ENCODE data around the gene ATMIN.

Gene ATMIN, protein sequence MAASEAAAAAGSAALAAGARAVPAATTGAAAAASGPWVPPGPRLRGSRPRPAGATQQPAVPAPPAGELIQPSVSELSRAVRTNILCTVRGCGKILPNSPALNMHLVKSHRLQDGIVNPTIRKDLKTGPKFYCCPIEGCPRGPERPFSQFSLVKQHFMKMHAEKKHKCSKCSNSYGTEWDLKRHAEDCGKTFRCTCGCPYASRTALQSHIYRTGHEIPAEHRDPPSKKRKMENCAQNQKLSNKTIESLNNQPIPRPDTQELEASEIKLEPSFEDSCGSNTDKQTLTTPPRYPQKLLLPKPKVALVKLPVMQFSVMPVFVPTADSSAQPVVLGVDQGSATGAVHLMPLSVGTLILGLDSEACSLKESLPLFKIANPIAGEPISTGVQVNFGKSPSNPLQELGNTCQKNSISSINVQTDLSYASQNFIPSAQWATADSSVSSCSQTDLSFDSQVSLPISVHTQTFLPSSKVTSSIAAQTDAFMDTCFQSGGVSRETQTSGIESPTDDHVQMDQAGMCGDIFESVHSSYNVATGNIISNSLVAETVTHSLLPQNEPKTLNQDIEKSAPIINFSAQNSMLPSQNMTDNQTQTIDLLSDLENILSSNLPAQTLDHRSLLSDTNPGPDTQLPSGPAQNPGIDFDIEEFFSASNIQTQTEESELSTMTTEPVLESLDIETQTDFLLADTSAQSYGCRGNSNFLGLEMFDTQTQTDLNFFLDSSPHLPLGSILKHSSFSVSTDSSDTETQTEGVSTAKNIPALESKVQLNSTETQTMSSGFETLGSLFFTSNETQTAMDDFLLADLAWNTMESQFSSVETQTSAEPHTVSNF

DNA sequence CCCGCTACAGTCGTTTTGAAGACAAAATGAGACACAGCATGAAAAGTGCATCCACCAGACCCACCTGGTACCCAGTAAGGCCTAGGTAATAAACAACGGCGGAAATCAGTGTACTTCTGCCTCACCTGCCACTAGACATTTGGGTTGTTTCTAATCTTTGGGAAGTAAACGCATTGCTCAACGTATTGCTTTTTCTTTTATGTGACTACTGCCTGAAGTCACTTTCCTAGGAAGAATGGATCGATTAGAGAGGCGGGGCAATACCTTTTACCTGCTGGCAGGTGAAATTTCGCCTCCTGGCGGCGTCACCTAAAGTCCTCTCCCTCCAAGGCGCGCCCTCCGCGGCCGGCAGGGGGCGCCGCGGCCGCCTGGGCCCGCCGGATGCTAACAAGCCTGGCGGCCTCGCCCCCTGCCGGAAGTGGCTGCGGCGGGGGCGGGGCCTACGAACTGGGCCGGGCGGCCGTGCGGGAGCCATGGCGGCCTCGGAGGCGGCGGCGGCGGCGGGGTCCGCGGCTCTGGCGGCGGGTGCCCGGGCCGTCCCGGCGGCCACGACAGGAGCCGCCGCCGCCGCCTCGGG lies at the start of gene ATMIN:
TSS of gene ATMIN (plus strand) at position 445 of the 577 bp plus-strand sequence. CDS start at position 474, 29 bp downstream.
- Histone ChIP-seq H3K79me2 (ENCODE audit: insufficient read depth, low read length) (peaks cover 37% of the 10 kb centered on the region), H3K4me2 (ENCODE audit: low read depth, low read length, poor library complexity, severe bottlenecking) (peak within 1 kb of the TSS; percentile 88), H3K27me3 (ENCODE audit: insufficient read depth, low read length, poor library complexity, severe bottlenecking) (no peaks in the 10 kb centered on the region), H3K9me3 (ENCODE audit: insufficient read depth, low read depth, low read length) (no peaks in the 10 kb centered on the region), H3K9ac (ENCODE audit: low read depth, low read length, poor library complexity, severe bottlenecking) (peak within 1 kb of the TSS; percentile 78), H3F3A (ENCODE audit: low read depth) (no peaks in the 10 kb centered on the region), H3K4me3 (ENCODE audit: low read length, poor library complexity, severe bottlenecking) (peak within 1 kb of the TSS; percentile 91), H3K9me2 (replicated peaks; ENCODE audit: low read depth, low read length) (no peaks in the 10 kb centered on the region), H3K36me3 (ENCODE audit: insufficient read depth, low read length) (peaks cover 3% of the 10 kb centered on the region; the same call in 1 of the 2 replicates), H4K20me1 (ENCODE audit: insufficient read depth, low read length, poor library complexity, severe bottlenecking) (peaks cover 16% of the 10 kb centered on the region), H2AFZ (ENCODE audit: low read length) (peak within 1 kb of the TSS; percentile 74), H3K4me1 (ENCODE audit: insufficient read depth, low read length, poor library complexity, severe bottlenecking) (peaks cover 35% of the 10 kb centered on the region)
- TF ChIP-seq EZH2phosphoT487 (IDR thresholded peaks at IDR 0.05; ENCODE audit: borderline replicate concordance), result no peak
- TF ChIP-seq, protein P1, sequence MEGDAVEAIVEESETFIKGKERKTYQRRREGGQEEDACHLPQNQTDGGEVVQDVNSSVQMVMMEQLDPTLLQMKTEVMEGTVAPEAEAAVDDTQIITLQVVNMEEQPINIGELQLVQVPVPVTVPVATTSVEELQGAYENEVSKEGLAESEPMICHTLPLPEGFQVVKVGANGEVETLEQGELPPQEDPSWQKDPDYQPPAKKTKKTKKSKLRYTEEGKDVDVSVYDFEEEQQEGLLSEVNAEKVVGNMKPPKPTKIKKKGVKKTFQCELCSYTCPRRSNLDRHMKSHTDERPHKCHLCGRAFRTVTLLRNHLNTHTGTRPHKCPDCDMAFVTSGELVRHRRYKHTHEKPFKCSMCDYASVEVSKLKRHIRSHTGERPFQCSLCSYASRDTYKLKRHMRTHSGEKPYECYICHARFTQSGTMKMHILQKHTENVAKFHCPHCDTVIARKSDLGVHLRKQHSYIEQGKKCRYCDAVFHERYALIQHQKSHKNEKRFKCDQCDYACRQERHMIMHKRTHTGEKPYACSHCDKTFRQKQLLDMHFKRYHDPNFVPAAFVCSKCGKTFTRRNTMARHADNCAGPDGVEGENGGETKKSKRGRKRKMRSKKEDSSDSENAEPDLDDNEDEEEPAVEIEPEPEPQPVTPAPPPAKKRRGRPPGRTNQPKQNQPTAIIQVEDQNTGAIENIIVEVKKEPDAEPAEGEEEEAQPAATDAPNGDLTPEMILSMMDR (conservative IDR thresholded peaks at IDR 0.05; ENCODE audit: low read length), result peak; percentile 91

DNA sequence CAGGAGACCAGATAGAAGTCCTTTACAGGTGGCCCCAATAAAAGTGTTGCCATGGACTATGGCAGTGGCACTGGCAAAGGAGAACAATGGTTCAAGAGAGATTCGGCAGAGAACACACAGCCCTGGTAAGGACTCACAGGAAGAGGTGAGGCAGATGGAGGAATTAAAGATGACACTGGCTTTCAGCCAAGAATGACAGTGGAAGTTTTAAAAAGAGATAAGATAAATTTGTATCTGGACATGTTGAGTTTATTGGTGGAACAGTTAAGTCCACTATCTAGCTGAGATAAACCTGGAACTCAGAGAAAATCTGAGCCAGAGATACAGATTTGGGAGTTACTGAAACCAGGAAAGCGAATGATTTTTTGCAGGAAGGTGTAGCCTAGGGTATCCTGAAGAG lies 49.1 kb upstream of the ATMIN start:
- H3F3A ChIP-seq (ENCODE audit: low read depth), result no peaks in the 10 kb centered on the region
- no peak overlapping the region for H3K9ac ChIP-seq (ENCODE audit: low read depth, low read length, poor library complexity, severe bottlenecking)
- TF ChIP-seq EZH2phosphoT487 (IDR thresholded peaks at IDR 0.05; ENCODE audit: borderline replicate concordance), result no peak
- TF ChIP-seq, protein P1 (conservative IDR thresholded peaks at IDR 0.05; ENCODE audit: low read length), result no peak
- H3K9me3 ChIP-seq (ENCODE audit: insufficient read depth, low read depth, low read length), result no peaks in the 10 kb centered on the region
- H2AFZ ChIP-seq (ENCODE audit: low read length), result no peak overlapping the region
- no peak overlapping the region for H3K4me3 ChIP-seq (ENCODE audit: low read length, poor library complexity, severe bottlenecking)
- peaks cover 17% of the 10 kb centered on the region; the same call in 1 of the 2 replicates for H3K36me3 ChIP-seq (ENCODE audit: insufficient read depth, low read length)
- H4K20me1 ChIP-seq (ENCODE audit: insufficient read depth, low read length, poor library complexity, severe bottlenecking), result peaks cover 6% of the 10 kb centered on the region
- H3K9me2 ChIP-seq (replicated peaks; ENCODE audit: low read depth, low read length), result no peaks in the 10 kb centered on the region
- peaks cover 75% of the 10 kb centered on the region for H3K79me2 ChIP-seq (ENCODE audit: insufficient read depth, low read length)
- H3K4me2 ChIP-seq (ENCODE audit: low read depth, low read length, poor library complexity, severe bottlenecking), result no peak overlapping the region
- H3K27me3 ChIP-seq (ENCODE audit: insufficient read depth, low read length, poor library complexity, severe bottlenecking), result no peaks in the 10 kb centered on the region
- peaks cover 10% of the 10 kb centered on the region for H3K4me1 ChIP-seq (ENCODE audit: insufficient read depth, low read length, poor library complexity, severe bottlenecking)

DNA sequence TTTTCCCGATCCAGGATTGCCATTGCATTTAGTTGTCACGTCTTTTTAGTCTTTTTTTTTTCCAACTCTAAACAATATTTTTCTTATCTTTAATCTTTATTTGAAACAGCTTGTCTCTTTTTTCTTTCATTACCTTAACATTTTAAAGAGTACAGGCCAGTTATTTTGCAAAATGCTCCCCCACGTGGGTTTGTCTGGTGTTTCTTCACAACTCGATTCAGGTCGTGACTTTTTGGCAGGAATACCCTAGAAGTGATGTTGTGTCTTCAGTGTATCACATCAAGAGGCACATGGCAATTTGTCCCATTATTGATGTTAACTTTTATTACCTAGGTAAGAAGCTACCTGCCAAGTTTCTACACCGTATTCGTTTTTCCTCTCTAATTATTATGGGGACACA lies 46.9 kb upstream of the ATMIN start:
- H4K20me1 ChIP-seq (ENCODE audit: insufficient read depth, low read length, poor library complexity, severe bottlenecking), result peaks cover 3% of the 10 kb centered on the region
- peaks cover 23% of the 10 kb centered on the region; the same call in 1 of the 2 replicates for H3K36me3 ChIP-seq (ENCODE audit: insufficient read depth, low read length)
- no peak overlapping the region for H3K4me3 ChIP-seq (ENCODE audit: low read length, poor library complexity, severe bottlenecking)
- no peak overlapping the region for H2AFZ ChIP-seq (ENCODE audit: low read length)
- no peaks in the 10 kb centered on the region for H3F3A ChIP-seq (ENCODE audit: low read depth)
- no peak overlapping the region for H3K4me2 ChIP-seq (ENCODE audit: low read depth, low read length, poor library complexity, severe bottlenecking)
- H3K9ac ChIP-seq (ENCODE audit: low read depth, low read length, poor library complexity, severe bottlenecking), result no peak overlapping the region
- H3K9me2 ChIP-seq (replicated peaks; ENCODE audit: low read depth, low read length), result no peaks in the 10 kb centered on the region
- peaks cover 78% of the 10 kb centered on the region for H3K79me2 ChIP-seq (ENCODE audit: insufficient read depth, low read length)
- TF ChIP-seq, protein P1 (conservative IDR thresholded peaks at IDR 0.05; ENCODE audit: low read length), result no peak
- no peak for TF ChIP-seq EZH2phosphoT487 (IDR thresholded peaks at IDR 0.05; ENCODE audit: borderline replicate concordance)
- H3K4me1 ChIP-seq (ENCODE audit: insufficient read depth, low read length, poor library complexity, severe bottlenecking), result peaks cover 10% of the 10 kb centered on the region
- H3K27me3 ChIP-seq (ENCODE audit: insufficient read depth, low read length, poor library complexity, severe bottlenecking), result no peaks in the 10 kb centered on the region
- H3K9me3 ChIP-seq (ENCODE audit: insufficient read depth, low read depth, low read length), result no peaks in the 10 kb centered on the region
